ENCODE measurements around the gene SMCR8. TPM values are rescaled to one million over a fixed set of nuclear protein-coding genes. Genes with fewer than 3 reads are reported as not detected.

The SMCR8 gene
- total and polyA plus RNA-seq, 2 of the 13 experiments (the other 11 are each of a cell fraction or from before 2014, with no cell fraction given), result 7.6 to 11.8 TPM

DNA sequence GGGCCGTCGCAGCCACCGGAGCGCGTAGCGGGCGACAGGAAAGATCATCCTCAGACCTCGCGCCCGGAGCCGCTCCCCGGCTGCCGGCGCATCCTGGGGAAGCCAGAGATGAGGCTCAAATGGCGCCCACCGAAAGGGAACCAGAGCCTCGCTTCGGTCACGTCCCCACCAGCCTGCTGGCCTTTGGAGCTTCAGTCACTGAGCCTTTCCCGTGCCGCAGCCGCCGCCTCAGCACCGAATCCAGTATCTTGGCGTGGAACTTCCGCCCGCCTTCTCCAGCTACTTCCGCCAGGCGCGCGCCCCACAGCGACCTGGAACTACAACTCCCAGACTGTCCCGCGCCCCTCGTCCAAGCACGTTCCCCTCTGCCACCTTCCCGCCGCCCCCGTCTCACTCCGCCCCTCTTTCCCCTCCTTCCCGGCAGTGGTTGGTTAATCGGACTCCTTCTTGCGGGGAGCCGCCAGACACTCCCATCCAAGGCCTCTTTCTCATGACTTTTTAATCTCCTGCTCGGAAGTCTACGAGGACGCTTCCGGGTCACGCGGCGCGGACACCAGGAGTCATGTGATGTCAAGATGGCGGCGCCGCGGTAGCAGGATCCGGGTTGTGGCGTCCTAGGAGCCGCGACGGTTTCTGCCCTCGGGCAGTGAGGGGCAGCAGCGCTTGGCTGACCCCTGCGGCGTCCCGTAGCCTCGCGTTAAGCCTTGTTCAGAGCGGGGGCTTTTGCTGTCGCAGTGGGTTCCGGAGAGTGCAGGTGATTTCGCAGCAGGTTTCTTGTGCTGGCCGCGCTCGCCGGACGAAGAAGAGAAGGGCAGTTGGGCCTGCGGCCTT, at the start of gene SMCR8, which contains the start of gene TOP3A (continued):
- TF ChIP-seq, protein P1, sequence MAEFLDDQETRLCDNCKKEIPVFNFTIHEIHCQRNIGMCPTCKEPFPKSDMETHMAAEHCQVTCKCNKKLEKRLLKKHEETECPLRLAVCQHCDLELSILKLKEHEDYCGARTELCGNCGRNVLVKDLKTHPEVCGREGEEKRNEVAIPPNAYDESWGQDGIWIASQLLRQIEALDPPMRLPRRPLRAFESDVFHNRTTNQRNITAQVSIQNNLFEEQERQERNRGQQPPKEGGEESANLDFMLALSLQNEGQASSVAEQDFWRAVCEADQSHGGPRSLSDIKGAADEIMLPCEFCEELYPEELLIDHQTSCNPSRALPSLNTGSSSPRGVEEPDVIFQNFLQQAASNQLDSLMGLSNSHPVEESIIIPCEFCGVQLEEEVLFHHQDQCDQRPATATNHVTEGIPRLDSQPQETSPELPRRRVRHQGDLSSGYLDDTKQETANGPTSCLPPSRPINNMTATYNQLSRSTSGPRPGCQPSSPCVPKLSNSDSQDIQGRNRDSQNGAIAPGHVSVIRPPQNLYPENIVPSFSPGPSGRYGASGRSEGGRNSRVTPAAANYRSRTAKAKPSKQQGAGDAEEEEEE (CRISPR knock-in tag; IDR thresholded peaks at IDR 0.05; ENCODE audit: borderline replicate concordance), result no peak; the same call in none of the 2 replicates
- TF ChIP-seq ZNF496 (CRISPR knock-in tag; IDR thresholded peaks at IDR 0.05; ENCODE audit: insufficient replicate concordance), result no peak
- TF ChIP-seq, protein P2, sequence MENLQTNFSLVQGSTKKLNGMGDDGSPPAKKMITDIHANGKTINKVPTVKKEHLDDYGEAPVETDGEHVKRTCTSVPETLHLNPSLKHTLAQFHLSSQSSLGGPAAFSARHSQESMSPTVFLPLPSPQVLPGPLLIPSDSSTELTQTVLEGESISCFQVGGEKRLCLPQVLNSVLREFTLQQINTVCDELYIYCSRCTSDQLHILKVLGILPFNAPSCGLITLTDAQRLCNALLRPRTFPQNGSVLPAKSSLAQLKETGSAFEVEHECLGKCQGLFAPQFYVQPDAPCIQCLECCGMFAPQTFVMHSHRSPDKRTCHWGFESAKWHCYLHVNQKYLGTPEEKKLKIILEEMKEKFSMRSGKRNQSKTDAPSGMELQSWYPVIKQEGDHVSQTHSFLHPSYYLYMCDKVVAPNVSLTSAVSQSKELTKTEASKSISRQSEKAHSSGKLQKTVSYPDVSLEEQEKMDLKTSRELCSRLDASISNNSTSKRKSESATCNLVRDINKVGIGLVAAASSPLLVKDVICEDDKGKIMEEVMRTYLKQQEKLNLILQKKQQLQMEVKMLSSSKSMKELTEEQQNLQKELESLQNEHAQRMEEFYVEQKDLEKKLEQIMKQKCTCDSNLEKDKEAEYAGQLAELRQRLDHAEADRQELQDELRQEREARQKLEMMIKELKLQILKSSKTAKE (CRISPR knock-in tag; IDR thresholded peaks at IDR 0.05; ENCODE audit: borderline replicate concordance), result no peak
- TF ChIP-seq, protein P3, sequence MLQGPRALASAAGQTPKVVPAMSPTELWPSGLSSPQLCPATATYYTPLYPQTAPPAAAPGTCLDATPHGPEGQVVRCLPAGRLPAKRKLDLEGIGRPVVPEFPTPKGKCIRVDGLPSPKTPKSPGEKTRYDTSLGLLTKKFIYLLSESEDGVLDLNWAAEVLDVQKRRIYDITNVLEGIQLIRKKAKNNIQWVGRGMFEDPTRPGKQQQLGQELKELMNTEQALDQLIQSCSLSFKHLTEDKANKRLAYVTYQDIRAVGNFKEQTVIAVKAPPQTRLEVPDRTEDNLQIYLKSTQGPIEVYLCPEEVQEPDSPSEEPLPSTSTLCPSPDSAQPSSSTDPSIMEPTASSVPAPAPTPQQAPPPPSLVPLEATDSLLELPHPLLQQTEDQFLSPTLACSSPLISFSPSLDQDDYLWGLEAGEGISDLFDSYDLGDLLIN (CRISPR knock-in tag; IDR thresholded peaks at IDR 0.05; ENCODE audit: borderline replicate concordance), result no peak
- TF ChIP-seq SMAD9 (CRISPR knock-in tag; IDR thresholded peaks at IDR 0.05), result no peak
- peak; percentile 46 for TF ChIP-seq ZMAT3 (CRISPR knock-in tag; conservative IDR thresholded peaks at IDR 0.05)
- TF ChIP-seq ZFP41 (CRISPR knock-in tag; IDR thresholded peaks at IDR 0.05; ENCODE audit: borderline replicate concordance), result peak; percentile 93; the same call in 1 of the 2 replicates
- peak; percentile 9 for TF ChIP-seq IRF2 (CRISPR knock-in tag; IDR thresholded peaks at IDR 0.05)
- peak; percentile 18; the same call in 1 of the 2 replicates for TF ChIP-seq NR2F6 (IDR thresholded peaks at IDR 0.05)
- TF ChIP-seq NR2F6 (CRISPR knock-in tag; IDR thresholded peaks at IDR 0.05), result no peak; the same call in 1 of the 2 replicates
- TF ChIP-seq SP5 (CRISPR knock-in tag; IDR thresholded peaks at IDR 0.05; ENCODE audit: borderline replicate concordance, low read depth), result peak; percentile 24; the same call in 1 of the 2 replicates
- TF ChIP-seq, protein P4, sequence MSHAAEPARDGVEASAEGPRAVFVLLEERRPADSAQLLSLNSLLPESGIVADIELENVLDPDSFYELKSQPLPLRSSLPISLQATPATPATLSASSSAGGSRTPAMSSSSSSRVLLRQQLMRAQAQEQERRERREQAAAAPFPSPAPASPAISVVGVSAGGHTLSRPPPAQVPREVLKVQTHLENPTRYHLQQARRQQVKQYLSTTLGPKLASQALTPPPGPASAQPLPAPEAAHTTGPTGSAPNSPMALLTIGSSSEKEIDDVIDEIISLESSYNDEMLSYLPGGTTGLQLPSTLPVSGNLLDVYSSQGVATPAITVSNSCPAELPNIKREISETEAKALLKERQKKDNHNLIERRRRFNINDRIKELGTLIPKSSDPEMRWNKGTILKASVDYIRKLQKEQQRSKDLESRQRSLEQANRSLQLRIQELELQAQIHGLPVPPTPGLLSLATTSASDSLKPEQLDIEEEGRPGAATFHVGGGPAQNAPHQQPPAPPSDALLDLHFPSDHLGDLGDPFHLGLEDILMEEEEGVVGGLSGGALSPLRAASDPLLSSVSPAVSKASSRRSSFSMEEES (CRISPR knock-in tag; IDR thresholded peaks at IDR 0.05), result peak; percentile 98
- peak; percentile 80 for TF ChIP-seq ZNF772 (CRISPR knock-in tag; IDR thresholded peaks at IDR 0.05)
- no peak for TF ChIP-seq ZNF629 (CRISPR knock-in tag; conservative IDR thresholded peaks at IDR 0.05)
- TF ChIP-seq ZFP36L2 (CRISPR knock-in tag; IDR thresholded peaks at IDR 0.05), result no peak
- TF ChIP-seq, protein P5, sequence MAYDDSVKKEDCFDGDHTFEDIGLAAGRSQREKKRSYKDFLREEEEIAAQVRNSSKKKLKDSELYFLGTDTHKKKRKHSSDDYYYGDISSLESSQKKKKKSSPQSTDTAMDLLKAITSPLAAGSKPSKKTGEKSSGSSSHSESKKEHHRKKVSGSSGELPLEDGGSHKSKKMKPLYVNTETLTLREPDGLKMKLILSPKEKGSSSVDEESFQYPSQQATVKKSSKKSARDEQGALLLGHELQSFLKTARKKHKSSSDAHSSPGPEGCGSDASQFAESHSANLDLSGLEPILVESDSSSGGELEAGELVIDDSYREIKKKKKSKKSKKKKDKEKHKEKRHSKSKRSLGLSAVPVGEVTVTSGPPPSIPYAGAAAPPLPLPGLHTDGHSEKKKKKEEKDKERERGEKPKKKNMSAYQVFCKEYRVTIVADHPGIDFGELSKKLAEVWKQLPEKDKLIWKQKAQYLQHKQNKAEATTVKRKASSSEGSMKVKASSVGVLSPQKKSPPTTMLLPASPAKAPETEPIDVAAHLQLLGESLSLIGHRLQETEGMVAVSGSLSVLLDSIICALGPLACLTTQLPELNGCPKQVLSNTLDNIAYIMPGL (CRISPR knock-in tag; IDR thresholded peaks at IDR 0.05; ENCODE audit: borderline replicate concordance in 1 of 2, low read depth in 1 of 2), result peak in 1 of 2 experiments; percentile 80; a peak in 3 of 4 replicates
- no peak for TF ChIP-seq SSRP1 (CRISPR knock-in tag; IDR thresholded peaks at IDR 0.05)
- TF ChIP-seq GATA4 (IDR thresholded peaks at IDR 0.05; ENCODE audit: borderline replicate concordance, low read depth), result no peak
- peak; percentile 66; the same call in 1 of the 2 replicates for TF ChIP-seq CAMTA2 (CRISPR knock-in tag; IDR thresholded peaks at IDR 0.05; ENCODE audit: borderline replicate concordance)
- TF ChIP-seq ZFY (CRISPR knock-in tag; IDR thresholded peaks at IDR 0.05), result peak; percentile 83
- peak; percentile 97 for TF ChIP-seq ZNF343 (CRISPR knock-in tag; IDR thresholded peaks at IDR 0.05)
